Right atrium auricular region (tissue), 2 donors: ENCODE results near the gene LATS2. TPM values are rescaled to one million over a fixed set of nuclear protein-coding genes. Genes with fewer than 3 reads are reported as not detected.
A peak's percentile ranks its signal among the peaks of the same experiment; 100 is the strongest.
"Not testable (repeated sequence)": the region's sequence is repeated elsewhere in the genome, so short reads cannot be mapped to it uniquely, and the experiment has no call there.

Experiments used
- DNase-seq: peaks from one replicate; pipeline ENCODE4 v3.0.0-alpha.2; 2019; ENCODE audit warnings: low spot score
- H3K27ac ChIP-seq, 2 donors: fragments of 200-600 bp; sonication (generic); 1 replicate in 1 of 2; 2 replicates in 1 of 2; pipeline ENCODE4 v1.5.1; 2016 to 2019
- H3K27me3 ChIP-seq, 2 donors: fragments of 200-600 bp; sonication (generic); one replicate each; pipeline versions ENCODE4 v1.5.1 to v1.6.0; 2017 to 2019
- H3K36me3 ChIP-seq: fragments of 200-600 bp; sonication (generic); one replicate; pipeline ENCODE4 v1.5.1; 2016
- H3K4me1 ChIP-seq, 2 donors: fragments of 200-600 bp; sonication (generic); one replicate each; pipeline versions ENCODE4 v1.5.1 to v1.6.0; 2017 to 2019
- H3K4me3 ChIP-seq, 2 donors: fragments of 200-600 bp; sonication (generic); 1 replicate in 1 of 2; 2 replicates in 1 of 2; pipeline ENCODE4 v1.5.1; 2017 to 2019; ENCODE audit warnings: mild to moderate bottlenecking in 1 of 2, moderate library complexity in 1 of 2
- H3K9me3 ChIP-seq, 2 donors: fragments of 200-600 bp; sonication (generic); one replicate each; pipeline ENCODE4 v1.5.1; 2019
- total RNA-seq, 2 donors: library from RNA; depleted of rRNA; stranded (reverse); fragments of >200 nt; gene quantifications; one replicate each; pipeline ENCODE4 v1.1.0, GENCODE V29; 2016
- TF ChIP-seq, protein P1 (sequence below), 2 donors: fragments of 200-600 bp; sonication (generic); IDR thresholded peaks; one replicate each; pipeline ENCODE4 v1.5.1; 2019; ENCODE audit warnings: antibody characterized with exemption in 2 of 2

The LATS2 gene
- total RNA-seq, 2 donors from 2014 or later, result 20.9 to 33.3 TPM

DNA sequence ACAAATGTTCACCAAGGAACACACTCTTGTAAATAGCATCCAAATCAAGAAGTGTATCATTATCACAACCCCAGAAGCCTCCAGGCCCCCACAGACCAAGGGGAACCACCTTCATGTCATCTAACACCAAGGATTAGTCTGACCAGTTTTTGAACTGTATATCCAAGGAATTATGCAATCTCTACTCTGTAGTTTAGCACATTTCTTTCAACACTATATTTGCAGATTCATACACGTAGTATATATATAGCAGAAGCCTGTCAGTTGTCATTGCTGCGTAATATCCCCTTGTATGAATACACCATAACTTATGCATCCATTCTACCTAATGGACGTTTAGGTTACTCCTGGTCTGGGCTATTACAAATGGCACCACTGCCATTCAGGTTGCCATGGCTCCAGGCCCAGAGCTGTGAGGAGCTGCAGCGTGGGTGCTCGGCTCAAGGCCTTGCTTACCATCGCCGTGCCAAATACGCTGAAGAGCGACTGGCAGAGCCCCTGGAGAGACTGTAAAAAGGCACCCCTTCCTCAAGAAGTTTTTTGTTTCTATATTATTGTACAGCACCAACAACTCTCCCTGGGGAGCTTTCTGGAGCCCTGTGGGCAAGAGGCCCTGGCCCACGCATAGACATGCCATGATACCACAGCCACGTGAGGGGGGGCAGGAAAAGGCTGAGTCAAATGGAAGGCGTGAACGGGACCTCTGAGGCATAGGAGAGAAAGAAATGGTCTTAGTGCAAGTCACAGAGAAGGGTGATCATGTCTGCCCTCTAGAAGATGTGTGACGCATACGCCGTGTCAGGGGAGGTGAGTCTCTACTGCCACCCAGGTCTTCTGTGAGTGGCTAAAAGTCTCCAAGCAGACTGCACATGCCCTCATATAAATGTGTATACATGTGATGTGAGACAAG is 10.8 kb downstream of the LATS2 start:
- Histone ChIP-seq H3K4me1 (peaks cover 0 to 87% of the 10 kb centered on the region in 2 donors), H3K27ac (no peak overlapping the region), H3K36me3 (peaks cover 3% of the 10 kb centered on the region), H3K9me3 (no peaks in the 10 kb centered on the region), H3K27me3 (no peaks in the 10 kb centered on the region), H3K4me3 (no peak overlapping the region)
- no peak for DNase-seq
- TF ChIP-seq, protein P1, sequence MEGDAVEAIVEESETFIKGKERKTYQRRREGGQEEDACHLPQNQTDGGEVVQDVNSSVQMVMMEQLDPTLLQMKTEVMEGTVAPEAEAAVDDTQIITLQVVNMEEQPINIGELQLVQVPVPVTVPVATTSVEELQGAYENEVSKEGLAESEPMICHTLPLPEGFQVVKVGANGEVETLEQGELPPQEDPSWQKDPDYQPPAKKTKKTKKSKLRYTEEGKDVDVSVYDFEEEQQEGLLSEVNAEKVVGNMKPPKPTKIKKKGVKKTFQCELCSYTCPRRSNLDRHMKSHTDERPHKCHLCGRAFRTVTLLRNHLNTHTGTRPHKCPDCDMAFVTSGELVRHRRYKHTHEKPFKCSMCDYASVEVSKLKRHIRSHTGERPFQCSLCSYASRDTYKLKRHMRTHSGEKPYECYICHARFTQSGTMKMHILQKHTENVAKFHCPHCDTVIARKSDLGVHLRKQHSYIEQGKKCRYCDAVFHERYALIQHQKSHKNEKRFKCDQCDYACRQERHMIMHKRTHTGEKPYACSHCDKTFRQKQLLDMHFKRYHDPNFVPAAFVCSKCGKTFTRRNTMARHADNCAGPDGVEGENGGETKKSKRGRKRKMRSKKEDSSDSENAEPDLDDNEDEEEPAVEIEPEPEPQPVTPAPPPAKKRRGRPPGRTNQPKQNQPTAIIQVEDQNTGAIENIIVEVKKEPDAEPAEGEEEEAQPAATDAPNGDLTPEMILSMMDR (IDR thresholded peaks at IDR 0.05), result no peak

DNA sequence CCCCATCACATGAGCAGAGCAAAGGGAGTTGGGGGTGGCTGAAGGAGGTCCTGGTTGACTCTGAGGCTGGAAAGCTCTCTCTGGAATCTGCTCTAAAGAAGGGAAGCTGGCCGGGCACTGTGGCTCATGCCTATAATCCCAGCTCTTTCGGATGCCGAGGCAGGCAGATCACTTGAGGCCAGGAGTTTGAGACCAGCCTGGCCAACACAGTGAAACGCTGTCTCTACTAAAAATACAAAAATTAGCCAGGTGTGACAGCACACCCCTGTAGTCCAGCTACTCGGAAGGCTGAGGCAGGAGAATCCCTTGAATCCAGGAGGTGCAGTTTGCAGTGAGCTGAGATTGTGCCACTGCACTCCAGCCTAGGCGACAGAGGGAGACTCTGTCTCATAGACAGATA is 11.7 kb downstream of the LATS2 start:
- not testable (repeated sequence) for H3K27ac ChIP-seq, DNase-seq, H3K27me3 ChIP-seq, H3K9me3 ChIP-seq, H3K4me3 ChIP-seq
- peaks cover 0 to 87% of the 10 kb centered on the region in 2 donors for H3K4me1 ChIP-seq
- H3K36me3 ChIP-seq, result peaks cover 11% of the 10 kb centered on the region

DNA sequence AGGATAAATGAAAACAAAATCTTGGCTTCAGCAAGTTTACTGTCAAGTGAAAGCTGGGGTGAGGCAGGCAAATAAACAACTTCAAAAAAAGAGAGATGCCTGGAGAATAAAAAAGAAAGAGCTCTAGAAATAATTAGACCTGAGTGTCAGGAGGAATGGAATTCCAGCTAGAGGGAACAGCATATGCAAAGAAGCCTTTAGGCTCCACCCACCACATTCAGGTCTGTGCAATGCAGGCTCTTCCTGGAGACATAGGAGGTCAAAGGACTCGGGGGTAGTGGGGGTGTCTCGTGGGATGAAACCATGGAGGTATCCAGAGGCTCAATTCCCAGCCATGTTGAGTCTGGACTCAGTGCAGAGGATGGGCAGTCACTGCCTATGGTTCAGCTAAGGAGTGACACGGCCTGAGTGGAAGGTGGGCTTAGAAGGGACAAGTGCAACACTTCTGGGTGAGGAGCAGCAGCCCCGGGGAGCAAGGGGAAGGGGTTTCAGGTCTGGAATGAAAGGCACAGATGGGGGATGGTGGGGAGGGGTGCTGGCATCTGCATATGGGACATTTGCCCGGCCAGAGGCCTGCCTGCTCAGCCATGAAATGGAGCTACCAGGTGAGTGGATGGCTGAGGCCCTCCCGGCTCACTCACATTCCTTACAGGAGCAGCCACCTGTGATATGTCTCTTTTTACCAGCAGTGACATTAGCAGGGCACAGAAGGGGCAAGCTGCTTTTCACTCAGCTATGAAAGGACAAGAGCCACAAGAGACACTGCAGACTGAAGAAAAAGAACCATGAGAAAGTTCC is 12.3 kb downstream of the LATS2 start:
- Histone ChIP-seq H3K4me3 (no peak overlapping the region), H3K36me3 (peaks cover 13% of the 10 kb centered on the region), H3K27ac (no peak overlapping the region), H3K27me3 (no peaks in the 10 kb centered on the region), H3K4me1 (peaks cover 0 to 86% of the 10 kb centered on the region in 2 donors), H3K9me3 (no peaks in the 10 kb centered on the region)
- no peak for DNase-seq
- TF ChIP-seq, protein P1 (IDR thresholded peaks at IDR 0.05), result no peak

DNA sequence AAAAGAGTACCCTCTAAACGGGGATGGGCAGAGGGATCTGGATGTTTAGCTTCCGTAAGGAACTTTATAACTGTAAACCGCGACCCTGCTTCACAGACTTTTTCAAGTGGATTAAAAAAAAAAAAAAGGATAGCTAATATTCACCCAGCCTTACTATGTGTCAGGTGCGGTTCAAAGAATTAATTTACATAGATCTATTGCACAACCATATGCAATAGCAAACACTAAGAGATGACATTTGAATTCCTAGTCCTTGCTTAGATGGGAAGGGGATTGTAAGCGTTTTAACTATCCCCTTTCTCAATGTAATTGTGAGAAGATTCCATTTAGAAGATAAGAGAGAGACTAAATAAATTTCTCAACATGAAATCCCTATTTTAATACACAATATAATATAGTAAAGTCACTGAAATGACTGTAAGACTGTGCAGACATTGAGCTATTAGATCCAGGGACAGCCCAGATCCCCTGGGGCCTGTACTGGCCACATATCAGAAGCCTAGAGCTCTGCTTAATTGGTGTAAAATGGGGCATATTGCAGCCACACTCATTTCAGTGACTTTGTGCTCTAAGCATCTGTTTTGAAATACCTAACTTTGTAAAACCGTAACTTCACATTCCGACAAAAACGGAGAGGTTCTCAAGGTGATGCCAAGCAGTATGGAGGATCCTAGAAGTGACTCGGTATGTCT is 13.6 kb downstream of the LATS2 start:
- TF ChIP-seq, protein P1 (IDR thresholded peaks at IDR 0.05), result no peak
- Histone ChIP-seq H3K27ac (peak overlapping the region in 1 of 2 donors; percentile 18), H3K9me3 (no peaks in the 10 kb centered on the region), H3K27me3 (no peaks in the 10 kb centered on the region), H3K4me1 (peaks cover 0 to 86% of the 10 kb centered on the region in 2 donors), H3K36me3 (peaks cover 13% of the 10 kb centered on the region), H3K4me3 (no peak overlapping the region)
- DNase-seq, result no peak

DNA sequence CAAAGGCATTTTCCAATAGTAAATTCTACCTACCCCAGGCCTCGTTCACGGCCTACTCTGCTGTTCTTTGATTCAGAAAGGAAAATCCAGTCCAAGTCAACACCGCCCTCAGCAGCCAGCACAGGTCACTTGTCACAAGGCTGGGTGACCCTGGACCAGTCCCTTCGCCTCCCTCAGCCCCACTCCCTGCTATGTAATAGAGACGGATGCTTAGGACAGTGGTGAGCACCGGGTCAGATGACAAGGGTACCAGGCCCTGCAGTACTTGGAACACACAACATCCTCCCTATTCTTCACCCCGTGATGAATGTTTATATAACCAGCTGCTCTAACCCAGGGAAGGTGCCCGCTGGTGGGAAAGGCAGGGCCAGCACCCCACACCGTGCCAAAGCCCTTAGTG is 14.3 kb downstream of the LATS2 start:
- no peak for DNase-seq
- Histone ChIP-seq H3K27ac (peak overlapping the region; percentile 26 to 65), H3K9me3 (no peaks in the 10 kb centered on the region), H3K4me3 (no peak overlapping the region), H3K4me1 (peaks cover 0 to 88% of the 10 kb centered on the region in 2 donors), H3K36me3 (peaks cover 13% of the 10 kb centered on the region), H3K27me3 (no peaks in the 10 kb centered on the region)
- TF ChIP-seq, protein P1 (IDR thresholded peaks at IDR 0.05), result no peak
